GM18861 (cell line): Measurements from ENCODE around the gene SBK3.
A peak's percentile ranks its signal among the peaks of the same experiment; 100 is the strongest.
"Not testable (repeated sequence)": the region's sequence is repeated elsewhere in the genome, so short reads cannot be mapped to it uniquely, and the experiment has no call there.

Source experiments
- ATAC-seq: cut with Tn5 transposase; IDR thresholded peaks from one replicate; pipeline ENCODE4 v1.9.1; 2021; ENCODE audit not compliant: unreplicated experiment

SBK3 gene, protein sequence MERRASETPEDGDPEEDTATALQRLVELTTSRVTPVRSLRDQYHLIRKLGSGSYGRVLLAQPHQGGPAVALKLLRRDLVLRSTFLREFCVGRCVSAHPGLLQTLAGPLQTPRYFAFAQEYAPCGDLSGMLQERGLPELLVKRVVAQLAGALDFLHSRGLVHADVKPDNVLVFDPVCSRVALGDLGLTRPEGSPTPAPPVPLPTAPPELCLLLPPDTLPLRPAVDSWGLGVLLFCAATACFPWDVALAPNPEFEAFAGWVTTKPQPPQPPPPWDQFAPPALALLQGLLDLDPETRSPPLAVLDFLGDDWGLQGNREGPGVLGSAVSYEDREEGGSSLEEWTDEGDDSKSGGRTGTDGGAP

DNA sequence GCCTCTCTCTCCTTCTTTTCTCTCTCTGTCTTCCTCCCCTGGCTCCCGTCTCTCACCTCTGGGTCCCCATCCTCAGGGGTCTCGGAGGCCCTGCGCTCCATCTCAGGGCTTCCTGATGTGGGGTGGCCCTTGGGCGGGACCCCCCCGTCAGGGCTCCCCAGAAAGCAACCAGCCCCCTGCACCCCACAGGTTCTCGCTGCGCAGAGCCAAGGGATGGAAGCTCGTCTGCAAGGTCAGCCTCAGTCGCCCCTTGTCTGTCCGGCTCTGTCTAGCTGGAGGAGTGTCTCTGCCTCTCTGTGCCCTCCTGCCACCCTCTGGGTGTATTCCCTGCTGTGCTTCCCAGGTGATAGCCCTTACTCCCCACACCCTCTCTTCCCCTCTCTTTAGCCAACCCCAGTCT lies at the start of gene SBK3:
Gene SBK3 (minus strand): TSS at position 101 of the 400 bp plus-strand sequence. CDS start 0 bp downstream, at position 101.
- no peak for ATAC-seq

DNA sequence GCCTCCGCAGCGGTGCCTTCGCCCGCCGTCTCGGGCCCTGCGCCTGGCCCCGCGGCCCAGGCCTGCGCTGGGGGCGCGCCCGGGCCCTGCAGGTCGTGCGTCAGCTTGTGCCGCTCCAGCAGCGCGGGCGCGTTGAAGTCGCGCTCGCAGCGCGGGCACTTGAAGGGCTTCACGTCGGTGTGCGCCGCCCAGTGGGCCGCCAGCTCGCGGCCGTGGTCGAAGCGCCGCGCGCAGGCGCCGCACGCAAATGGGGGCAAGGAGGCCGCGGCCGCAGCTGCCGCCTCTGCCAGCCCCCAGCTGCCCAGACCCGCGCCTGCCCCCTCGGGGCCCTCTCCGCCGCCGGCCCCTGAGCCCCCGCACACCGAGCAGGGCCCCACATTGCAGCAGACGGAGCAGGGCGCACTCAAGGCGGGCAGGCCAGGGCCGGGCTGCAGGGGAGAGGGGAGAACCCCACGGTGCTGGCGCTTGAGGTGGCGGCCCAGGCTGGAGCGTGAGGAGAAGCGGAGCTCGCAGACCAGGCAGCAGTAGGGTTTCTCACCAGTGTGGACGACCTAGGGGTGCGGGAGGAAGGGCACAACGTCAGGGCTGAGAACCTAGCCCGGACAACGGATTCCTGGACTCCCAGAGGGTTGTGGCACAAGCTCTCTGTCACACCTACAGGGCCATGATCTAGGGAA lies 47.9 kb upstream of the SBK3 start:
- ATAC-seq: no peak

DNA sequence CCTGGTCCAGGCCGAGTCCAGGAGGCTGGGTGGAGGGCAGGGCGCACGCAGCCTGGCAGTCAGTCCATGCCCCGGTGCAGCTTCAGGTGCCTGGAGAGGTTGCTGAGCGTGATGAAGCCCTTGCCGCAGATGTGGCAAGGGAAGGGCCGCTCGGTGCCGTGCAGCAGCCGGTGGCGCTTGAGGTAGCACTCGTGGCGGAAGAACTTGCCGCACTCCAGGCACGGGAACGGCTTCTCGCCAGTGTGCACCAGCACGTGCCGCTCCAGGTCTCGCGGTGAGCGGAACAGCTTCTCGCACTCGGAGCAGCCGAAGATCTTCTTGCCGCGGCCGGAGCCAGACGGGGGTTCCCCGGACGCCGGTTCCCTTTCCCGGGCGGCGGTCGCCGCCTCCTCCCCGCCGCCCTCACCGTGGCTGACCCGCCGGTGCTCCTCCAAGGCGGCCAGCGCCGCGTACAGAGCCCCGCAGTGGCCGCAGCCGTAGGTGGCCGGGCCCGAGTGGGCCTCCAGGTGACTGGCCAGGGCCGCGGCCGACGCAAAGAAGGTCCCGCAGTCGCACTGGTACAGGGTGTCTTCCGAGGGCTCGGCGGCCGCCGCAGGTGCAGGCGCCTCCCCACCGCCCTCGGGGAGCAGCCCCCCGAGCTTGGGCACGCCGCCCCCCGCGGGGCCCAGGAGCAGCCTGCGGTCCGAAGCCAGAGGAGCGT lies 47.2 kb upstream of the SBK3 start:
- no peak for ATAC-seq

DNA sequence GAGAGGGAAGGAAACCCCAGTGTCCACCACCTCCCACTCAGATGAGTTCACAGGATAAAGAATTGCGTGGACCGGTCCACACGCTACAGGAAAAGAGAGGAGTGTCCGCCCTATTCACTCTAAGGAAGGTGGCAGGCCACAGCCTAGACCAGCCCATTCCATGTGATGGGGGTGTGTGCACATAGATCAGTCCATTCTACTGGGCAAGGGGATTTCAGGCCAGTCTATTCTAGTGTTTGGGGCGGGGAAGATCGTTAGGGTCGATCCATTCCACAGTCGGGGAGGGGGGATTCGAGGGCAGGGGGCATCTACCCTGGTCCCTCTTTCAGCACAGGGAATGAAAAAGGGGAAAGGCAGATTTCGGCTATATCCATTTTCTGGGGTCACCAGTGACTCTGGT lies 46.2 kb upstream of the SBK3 start:
- no peak for ATAC-seq

DNA sequence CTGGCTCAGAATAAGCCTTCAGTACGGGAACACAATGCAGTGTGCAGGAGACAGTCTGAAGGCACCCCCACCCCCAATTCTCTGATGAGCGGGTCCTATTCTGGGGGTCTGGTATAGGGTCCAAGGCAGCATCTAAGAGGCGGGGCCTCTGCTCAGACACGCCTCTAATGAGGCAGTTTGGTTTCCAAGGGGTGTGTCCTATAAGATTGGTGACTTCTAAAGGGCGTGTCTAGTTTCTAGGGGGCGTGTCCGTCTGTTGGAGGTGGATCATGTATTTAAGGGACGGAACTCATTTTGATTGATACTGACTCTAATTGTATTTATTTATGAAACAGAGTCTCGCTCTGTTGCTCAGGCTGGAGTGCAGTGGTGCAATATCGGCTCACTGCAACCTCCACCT lies 45.3 kb upstream of the SBK3 start:
- no peak for ATAC-seq

DNA sequence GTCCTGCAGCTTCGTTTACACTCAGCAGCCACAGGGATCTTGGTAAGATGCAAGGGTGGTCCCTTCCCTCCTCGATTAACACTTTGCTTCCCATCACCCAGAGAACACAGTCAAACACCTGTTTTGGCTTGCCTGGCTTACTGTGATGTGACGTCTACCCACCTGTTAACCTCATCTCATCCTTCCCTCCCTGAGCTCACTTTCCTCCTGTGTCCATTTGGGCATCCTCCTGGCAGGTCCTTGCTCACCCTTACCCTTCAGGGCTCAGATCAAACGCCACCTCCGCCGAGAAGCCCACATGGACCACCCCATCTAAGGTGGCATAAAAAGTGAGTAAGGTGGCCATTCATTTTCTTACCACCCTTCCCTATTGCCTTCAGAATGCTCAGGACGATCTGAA lies 44.8 kb upstream of the SBK3 start:
- no peak for ATAC-seq

DNA sequence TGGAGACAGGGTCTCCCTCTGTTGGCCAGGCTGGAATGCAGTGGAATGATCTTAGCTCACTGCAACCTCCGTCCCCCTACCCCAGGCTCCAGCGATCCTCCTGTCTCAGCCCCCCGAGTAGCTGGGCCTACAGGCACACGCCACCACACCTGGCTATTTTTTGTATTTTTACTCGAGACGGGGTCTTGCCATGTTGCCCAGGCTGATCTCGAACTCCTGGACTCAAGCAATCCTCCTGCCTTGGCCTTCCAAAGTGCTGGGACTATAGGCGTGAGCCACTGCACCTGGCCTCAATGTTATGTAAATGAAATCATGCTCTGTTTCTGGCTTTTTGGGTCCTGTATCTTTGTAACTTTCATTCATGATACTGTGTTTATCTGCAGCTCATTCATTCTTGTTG lies 43.4 kb upstream of the SBK3 start:
- ATAC-seq: no peak

DNA sequence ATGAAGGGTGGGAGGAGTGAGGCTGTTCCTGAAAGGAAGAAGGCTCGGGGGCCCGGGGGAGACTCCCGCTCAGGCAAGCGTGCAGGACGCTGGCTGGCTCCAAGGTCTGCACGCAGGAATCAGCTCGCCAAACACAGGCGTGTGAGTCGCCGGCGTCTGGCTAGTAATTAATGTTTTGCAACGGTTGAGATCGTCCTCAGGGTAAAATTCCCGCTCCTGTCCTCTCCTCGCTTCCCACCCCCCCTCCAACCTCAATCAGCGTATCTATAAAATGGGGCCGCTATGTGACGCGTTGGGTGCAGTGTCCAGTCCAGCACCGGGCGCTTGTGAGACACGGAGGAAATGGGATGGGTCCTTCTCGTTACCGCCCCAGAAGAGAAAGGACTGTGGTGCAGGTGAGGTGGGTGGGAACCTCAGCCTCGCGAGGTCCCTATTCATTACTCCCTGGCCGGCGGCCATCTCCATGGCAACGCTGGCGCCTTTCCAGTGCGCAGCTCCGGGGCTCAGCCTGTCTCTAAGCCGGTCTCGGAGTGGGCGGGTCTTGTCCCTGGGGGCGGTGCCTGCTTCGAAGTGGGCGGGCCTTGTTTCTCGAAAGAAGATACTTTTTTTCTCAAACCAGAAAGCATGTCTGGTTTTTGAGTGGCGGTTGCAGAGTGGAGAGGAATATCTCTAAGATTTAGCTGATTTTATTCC lies 41.8 kb upstream of the SBK3 start:
- peak; percentile 91 for ATAC-seq

DNA sequence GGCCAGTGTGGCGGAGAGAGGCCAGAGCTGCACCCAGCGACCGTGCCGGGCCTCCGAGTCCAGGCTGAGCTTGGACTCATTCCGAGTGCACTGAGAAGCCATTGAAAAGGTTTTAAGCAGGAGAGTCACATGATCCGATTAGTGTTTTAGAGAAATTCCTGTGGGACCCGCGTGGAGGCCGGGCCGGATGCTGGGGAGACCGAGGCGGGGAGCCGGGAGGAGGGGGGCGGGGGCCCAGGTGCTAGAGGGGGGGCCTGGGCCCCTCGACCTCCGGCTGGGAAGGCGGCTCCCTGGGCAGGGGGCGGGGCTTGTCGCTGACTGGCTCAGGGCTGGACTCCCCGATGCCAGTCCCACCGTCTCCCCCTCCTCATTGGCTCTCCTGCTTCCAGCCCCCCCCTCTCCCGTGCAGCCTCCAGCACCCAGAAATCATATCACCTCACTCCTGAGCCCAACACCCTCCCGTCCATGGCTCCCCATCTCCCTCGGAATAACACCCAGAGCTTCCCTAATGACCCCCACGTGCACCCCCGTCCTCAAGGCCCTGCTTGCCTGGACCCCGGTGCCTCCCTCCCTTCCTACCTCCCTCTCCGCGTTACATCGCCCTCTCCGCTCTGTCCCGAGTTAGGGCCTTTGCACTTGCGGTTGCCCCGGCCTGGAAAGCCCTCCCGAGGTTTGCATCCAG lies 40.5 kb upstream of the SBK3 start:
- ATAC-seq: no peak

DNA sequence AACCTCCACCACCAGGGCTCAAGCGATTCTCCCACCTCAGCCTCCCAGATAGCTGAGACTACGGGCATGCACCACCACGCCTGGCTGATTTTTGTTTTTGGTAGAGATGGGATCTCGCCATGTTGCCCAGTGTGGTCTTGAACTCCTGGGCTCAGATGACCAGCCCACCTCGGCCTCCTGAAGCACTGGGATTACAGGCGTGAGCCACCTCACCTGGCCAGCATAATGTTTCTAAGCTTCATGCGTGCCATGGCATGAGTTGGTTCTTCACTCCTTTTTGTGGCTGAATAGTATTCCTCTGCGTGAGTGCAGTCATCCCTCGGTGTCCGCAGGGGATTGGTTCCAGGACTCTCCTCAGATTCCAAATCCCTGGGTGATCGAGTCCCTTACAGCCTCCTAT lies 39.5 kb upstream of the SBK3 start:
- no peak for ATAC-seq

DNA sequence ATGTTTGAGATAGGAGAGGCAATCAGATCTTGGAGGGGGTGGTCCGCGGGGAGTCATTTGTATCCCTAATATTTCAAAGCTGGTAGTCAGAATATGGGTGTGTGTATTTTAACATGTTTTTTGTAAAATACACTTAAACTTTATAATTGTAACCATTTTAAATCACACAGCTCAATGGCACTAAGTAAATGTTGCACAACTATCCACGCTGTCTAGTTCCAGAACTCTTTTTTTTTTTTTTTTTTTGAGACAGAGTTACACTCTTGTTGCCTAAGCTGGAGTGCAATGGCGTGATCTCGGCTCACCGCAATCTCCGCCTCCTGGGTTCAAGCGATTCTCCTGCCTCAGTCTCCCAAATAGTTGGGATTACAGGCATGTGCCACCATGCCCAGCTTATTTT lies 38.6 kb upstream of the SBK3 start:
- ATAC-seq: not testable (repeated sequence)

DNA sequence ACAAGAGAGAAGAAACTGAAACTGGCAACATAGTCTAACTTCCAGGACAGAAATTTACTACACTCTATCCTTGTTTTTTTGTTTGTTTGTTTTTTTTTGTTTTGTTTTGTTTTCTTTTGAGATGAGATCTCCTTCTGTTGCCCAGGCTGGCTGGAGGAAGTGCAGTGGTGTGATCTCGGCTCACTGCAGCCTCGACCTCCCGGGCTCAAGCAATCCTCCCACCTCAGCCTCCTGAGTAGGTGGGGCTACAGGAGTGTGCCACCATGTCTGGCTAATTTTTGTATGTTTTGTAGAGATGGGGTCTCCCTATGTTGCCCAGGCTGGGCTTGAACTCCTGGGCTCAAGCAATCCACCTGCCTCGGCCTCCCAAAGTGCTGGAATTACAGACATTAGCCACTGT lies 36.9 kb upstream of the SBK3 start:
- ATAC-seq: not testable (repeated sequence)

DNA sequence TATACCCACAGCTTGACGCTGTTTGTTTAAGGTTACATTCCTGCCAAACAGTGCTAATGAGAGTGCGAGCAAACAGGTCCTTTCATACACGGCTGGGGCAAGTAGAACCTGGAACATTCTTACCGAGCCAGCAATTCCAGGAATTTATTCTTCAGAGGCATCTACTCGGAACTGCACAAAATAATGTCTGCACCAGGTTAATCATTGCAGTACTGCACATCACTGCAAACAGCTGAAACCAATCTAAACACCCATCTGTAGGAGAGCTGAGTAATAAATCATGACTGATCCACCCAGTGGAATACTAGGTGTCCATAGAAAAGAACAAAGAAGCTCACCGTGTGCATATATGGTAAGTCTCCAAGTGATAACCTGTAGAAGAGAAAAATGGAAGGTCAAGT lies 36.5 kb upstream of the SBK3 start:
- ATAC-seq: no peak

DNA sequence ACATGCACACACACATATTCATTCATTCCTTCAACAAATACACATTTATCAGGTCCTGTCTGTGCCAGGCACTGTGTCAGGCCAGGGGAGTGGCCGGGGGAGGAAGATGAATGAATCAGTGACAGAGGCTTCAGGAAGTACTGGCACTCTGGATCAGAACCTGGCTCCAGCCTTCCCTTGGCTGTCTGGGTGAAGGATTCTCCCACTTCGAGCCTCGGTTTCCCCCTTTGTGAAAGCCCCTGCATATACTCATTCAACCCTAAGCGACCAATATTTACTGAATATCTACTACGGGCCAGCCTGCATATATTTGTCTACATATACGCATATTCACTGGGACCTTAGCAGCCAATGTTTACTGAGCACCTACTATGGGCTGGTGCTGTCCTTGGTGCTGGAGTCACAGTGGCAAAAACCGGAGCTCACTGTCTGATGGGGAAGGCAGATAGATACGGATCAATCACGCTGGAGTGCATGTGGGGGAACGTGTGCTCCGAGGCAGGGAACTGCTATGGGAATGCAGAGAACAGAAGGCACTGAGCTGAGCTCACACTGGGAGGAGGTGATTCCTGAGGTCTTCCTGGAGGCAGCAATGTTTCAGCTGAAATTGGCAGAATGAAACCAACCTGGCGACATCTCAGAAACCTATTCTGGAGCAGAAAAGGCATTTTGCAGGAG lies 35.9 kb upstream of the SBK3 start:
- ATAC-seq: no peak

DNA sequence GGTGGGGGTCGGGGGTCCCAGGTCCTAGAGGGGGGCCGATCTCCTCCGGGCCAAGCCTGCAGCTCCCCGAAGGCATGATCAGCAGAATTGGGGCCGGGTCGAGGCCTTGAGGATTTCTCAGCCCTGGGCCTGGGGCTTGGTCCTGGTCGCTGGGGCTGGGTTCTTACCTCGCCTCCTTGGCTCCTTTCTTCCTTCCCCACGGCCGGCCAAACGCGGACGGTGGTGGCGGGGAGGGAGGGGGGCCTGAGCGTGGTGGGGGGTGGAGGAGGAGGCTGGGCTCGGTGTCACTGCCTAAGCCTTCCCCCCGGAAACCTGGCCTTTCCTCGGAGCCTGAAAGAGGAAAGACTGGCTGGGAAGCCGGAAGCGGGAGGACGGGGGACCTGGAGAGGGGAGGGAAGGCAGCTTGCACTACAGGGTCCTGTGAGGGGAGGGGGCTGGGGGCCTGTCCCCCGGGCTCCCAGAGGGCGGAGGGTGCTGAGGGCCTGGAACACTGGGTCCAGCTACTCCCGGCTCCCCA lies 35.3 kb upstream of the SBK3 start, which contains the start of gene ZNF579:
Gene ZNF579 (minus strand): TSS at position 221 of the 517 bp plus-strand sequence. CDS start 1,209 bp downstream, outside the sequence.
- no peak for ATAC-seq

DNA sequence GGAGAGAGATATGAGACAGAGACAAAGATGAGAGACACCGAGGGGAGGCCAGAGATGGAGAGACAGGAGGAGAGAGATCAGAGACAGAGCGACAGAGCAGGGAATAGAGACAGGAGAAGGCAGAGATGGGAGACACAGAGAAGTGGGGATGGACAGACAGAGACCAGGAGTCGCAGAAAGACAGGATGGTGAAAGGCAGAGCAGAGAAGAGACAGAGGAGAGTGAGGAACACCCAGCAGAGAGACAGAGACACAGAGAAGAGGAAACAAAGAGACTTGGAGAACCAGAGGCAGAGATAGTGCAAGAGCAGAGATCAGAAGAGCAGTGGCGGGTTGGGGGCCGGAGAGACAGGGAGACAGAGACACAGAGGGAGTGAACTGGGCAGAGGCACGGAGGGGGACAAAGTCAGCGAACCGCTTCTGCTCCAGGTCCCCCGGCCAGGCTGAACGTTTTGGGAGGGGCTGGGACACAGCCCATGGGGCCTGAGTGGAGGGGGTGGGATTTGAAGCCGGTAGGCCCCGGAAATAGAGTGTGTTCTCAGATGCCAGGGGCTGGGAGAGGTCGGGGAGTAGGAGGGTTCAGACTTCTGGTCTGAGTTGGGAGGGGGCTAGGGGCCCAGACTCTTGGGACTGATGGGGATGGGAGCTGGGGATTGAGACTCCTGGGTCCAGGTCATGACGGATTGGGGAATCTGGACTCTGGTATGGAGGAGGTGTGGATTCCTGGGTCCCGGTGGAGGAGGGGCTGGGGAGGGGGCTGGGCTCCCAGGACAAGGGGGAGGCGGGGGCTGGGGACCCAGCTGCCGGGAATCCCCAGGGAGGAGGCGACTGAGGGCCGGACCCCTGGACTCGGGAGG lies 34.7 kb upstream of the SBK3 start:
- ATAC-seq: no peak

DNA sequence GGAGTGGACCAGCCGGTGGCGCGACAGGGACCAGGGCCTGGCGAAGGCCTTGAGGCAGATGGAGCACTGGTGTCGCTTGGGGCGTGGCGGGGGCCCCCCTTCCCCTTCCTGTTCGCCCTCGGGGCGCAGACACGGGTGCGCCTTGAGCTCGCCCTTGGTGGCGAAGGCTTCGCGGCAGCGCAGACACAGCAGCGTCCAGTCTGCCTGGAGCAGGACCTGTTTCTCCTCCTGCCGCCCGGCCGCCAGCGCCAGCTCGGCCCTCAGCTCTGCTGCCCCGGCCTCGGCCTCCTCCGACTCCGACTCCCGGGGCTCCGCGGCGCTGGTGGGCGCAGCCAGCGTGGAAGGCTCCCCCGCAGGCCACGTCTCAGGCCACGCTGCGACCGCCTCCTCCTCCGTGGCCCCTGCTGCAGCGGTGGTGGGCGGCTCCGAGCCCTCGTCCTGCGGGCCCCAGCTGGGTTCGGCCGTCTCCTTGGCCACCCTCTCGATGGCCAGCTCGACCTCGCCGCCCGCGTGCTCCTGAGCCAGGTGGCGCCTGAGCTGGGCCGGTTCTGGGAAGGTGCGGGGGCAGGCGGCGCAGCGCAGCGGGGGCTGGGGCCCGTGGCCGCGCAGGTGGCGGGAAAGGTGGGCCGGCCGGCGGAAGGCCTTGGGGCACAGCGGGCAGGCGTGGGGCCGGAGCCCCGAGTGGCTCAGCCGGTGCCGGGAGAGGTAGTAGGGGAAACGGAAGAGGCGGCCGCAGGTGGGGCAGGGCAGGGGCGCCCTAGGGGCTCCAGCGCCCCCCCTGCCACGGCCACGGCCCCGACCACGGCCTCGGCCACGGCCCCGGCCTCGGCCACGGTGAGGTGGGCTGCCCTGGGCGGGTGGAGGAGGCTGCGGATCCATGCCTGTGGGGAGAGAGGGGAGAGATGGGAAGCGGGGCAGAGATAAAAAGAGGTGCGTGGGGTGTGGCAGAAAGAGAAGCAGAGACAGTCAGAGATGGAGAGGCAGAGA lies 33.7 kb upstream of the SBK3 start:
- no peak for ATAC-seq
